Spleen (tissue), 11 donors: ENCODE measurements around the gene KLF3. TPM values are rescaled to one million over a fixed set of nuclear protein-coding genes. Genes with fewer than 3 reads are reported as not detected.
A peak's percentile ranks its signal among the peaks of the same experiment; 100 is the strongest.

Source experiments
- DNase-seq: peaks from one replicate; pipeline ENCODE4 v3.0.0-alpha.2; 2020
- H3K27ac ChIP-seq, 8 donors: fragments of 200-600 bp; sonication (generic) in 7 of 8; 1 replicate in 4 of 8; 2 replicates in 4 of 8; pipeline versions ENCODE4 v1.5.0 to v1.8.0; 2016 to 2021; ENCODE audit warnings: inconsistent platforms in 4 of 8, mild to moderate bottlenecking in 4 of 8, moderate library complexity in 1 of 8
- H3K27me3 ChIP-seq, 7 donors: fragments of 200-600 bp; sonication (generic) in 6 of 7; replicated peaks in 1 of 7; 1 replicate in 4 of 7; 2 replicates in 3 of 7; pipeline versions ENCODE4 v1.5.0 to v1.8.0; 2016 to 2021; ENCODE audit warnings: inconsistent platforms in 3 of 7, mild to moderate bottlenecking in 1 of 7
- H3K36me3 ChIP-seq, 6 donors: fragments of 200-600 bp; sonication (generic) in 5 of 6; 1 replicate in 4 of 6; 2 replicates in 2 of 6; pipeline versions ENCODE4 v1.5.0 to v1.8.0; 2016 to 2021; ENCODE audit warnings: inconsistent platforms in 2 of 6
- H3K4me1 ChIP-seq, 6 donors: fragments of 200-600 bp; sonication (generic) in 5 of 6; 1 replicate in 3 of 6; 2 replicates in 3 of 6; pipeline versions ENCODE4 v1.5.0 to v1.8.0; 2016 to 2021; ENCODE audit warnings: inconsistent platforms in 3 of 6
- H3K4me3 ChIP-seq, 8 donors: fragments of 200-600 bp; sonication (generic) in 7 of 8; 1 replicate in 4 of 8; 2 replicates in 4 of 8; pipeline versions ENCODE4 v1.5.0 to v1.8.0; 2016 to 2021; ENCODE audit warnings: inconsistent platforms in 4 of 8, mild to moderate bottlenecking in 4 of 8, moderate library complexity in 2 of 8
- H3K9me3 ChIP-seq, 8 donors: fragments of 200-600 bp; sonication (generic) in 7 of 8; 1 replicate in 4 of 8; 2 replicates in 4 of 8; pipeline versions ENCODE4 v1.5.0 to v1.8.0; 2016 to 2021; ENCODE audit warnings: inconsistent platforms in 4 of 8
- POLR2A ChIP-seq, 3 donors: fragments of 450-650 bp; IDR thresholded peaks; one replicate each; pipeline ENCODE4 v1.5.1; 2017; ENCODE audit warnings: antibody characterized with exemption in 3 of 3, mild to moderate bottlenecking in 1 of 3
- POLR2AphosphoS5 ChIP-seq, 3 donors: sonication (generic); formaldehyde crosslinking; IDR thresholded peaks; one replicate each; pipeline ENCODE4 v1.5.1; 2017; ENCODE audit warnings: antibody characterized with exemption in 3 of 3
- WGBS, 5 donors: extraction: QIAGEN DNeasy Blood & Tissue Kit in 3 of 5; methylation state at CpG; one replicate each; pipeline versions ENCODE4 v1.1.5 to v1.1.7; 2013 to 2018; 5-methylcytosine and 5-hydroxymethylcytosine counted together
- intact Hi-C: fragments of 100-400 bp; cut with DNase I; formaldehyde crosslinking; loops from one replicate; pipeline ENCODE4 v1.15.0; 2023; ENCODE audit warnings: low total_unique reads
- polyA plus RNA-seq, 3 donors: library from polyadenylated mRNA; stranded (reverse); fragments of 200-250 nt; gene quantifications; one replicate each; pipeline ENCODE4 v1.2.1, GENCODE V29; 2013
- total RNA-seq, 7 donors: library from RNA; depleted of rRNA in 3 of 7; stranded (reverse); fragments of >200 nt in 3 of 7; fragmentation: NEBNext Ultra II Directional in 4 of 7; extraction: Animal tissue kit (Norgen Biotek cat#: 25700) in 4 of 7; gene quantifications; one replicate each; pipeline versions ENCODE4 v1.1.0 to v1.2.1, GENCODE V29; 2016 to 2021
- TF ChIP-seq, protein P1 (sequence below), 11 experiments: fragments of 200-600 bp in 7 of 11; fragments of 450-650 bp in 4 of 11; sonication (generic) in 4 of 11; IDR thresholded peaks in 8 of 11; conservative IDR thresholded peaks in 3 of 11; 1 replicate in 7 of 11; 2 replicates in 4 of 11; pipeline versions ENCODE4 v1.4.0 to v1.8.0; 2016 to 2021; ENCODE audit warnings: antibody characterized with exemption in 11 of 11, inconsistent platforms in 4 of 11, mild to moderate bottlenecking in 1 of 11
- donor health status: healthy with polysubstance abuse.
- donor health status: DM: no; HTN: no; CAD: no; lungs with moderate emphysema.
- donor health status: DM: no; HTN: no; CAD: no.
- donor health status: Bipolar disorder and iron deficiency.
- donor health status: healthy.
- donor health status: DM: no; HTN: no; CAD: no.
- donor health status: DM: yes; HTN: yes; CAD: no.

Gene KLF3
- total and polyA plus RNA-seq, 10 donors, result 8.0 to 87.5 (median 63.1) TPM

DNA sequence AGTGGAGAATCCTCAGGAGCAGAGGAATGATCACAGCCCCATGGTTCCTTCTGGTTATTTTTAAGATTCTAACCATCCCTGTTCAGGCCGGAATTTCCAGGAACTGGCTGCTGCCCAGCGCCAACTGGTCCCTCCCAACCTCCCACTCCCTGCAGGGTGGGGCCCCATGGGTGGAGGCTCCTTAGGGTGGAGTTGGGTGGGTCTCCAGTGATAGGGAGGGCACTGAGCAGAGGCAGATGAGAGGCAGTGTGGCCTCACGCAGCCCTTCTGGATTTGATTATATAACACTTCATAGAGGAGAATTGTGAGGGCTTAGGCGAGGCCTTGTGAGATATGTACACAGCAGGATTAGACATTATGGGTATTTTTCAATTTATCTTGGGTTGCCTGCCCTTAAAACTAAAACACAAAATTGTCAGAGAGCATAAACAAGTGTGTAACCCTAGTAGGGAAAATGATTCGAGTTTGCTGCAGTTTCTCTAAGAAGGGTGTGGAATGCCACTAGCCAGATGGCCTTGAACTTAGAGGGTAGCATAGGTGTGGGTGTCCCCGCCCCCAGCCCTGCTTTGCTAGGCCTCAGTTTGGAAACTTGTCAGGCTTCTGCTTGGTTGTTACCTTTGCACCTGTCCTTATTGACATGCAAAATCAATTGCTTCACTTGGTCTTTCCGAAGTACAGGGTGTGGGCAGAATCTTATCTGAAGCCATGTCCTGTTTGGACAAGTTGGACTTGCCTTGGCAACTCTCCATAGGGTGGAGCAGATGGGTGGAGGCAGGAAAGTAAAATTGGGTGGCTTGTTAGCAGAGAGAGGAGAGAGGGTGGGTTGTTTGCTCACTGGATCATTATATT, 9.4 kb downstream of the KLF3 start:
- no peaks in the 10 kb centered on the region for H3K27me3 ChIP-seq
- peaks cover 82 to 100% (median 98%) of the 10 kb centered on the region in 6 donors for H3K4me1 ChIP-seq
- H3K36me3 ChIP-seq, result no peaks in the 10 kb centered on the region
- H3K9me3 ChIP-seq, result no peaks in the 10 kb centered on the region
- no peak for DNase-seq
- H3K27ac ChIP-seq, result peak overlapping the region; percentile 62 to 100 (median 99)
- 34 to 56% (median 48%) methylated on average over 7 of the region's 7 CpGs for WGBS, 5 donors
- intact Hi-C loops, result loop anchor here (10.0 kb wide), 1 partner anchor 609 kb away; no protein-coding TSS in a partner anchor
- TF ChIP-seq, protein P1, sequence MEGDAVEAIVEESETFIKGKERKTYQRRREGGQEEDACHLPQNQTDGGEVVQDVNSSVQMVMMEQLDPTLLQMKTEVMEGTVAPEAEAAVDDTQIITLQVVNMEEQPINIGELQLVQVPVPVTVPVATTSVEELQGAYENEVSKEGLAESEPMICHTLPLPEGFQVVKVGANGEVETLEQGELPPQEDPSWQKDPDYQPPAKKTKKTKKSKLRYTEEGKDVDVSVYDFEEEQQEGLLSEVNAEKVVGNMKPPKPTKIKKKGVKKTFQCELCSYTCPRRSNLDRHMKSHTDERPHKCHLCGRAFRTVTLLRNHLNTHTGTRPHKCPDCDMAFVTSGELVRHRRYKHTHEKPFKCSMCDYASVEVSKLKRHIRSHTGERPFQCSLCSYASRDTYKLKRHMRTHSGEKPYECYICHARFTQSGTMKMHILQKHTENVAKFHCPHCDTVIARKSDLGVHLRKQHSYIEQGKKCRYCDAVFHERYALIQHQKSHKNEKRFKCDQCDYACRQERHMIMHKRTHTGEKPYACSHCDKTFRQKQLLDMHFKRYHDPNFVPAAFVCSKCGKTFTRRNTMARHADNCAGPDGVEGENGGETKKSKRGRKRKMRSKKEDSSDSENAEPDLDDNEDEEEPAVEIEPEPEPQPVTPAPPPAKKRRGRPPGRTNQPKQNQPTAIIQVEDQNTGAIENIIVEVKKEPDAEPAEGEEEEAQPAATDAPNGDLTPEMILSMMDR (IDR thresholded peaks at IDR 0.05 in 8 of 11, conservative IDR thresholded peaks at IDR 0.05 in 3 of 11), result no peak
- TF ChIP-seq POLR2A (IDR thresholded peaks at IDR 0.05) (no peak), POLR2AphosphoS5 (IDR thresholded peaks at IDR 0.05) (peak; percentile 34 to 70 (median 50))
- H3K4me3 ChIP-seq, result peak overlapping the region in 1 of 8 donors; percentile 21

DNA sequence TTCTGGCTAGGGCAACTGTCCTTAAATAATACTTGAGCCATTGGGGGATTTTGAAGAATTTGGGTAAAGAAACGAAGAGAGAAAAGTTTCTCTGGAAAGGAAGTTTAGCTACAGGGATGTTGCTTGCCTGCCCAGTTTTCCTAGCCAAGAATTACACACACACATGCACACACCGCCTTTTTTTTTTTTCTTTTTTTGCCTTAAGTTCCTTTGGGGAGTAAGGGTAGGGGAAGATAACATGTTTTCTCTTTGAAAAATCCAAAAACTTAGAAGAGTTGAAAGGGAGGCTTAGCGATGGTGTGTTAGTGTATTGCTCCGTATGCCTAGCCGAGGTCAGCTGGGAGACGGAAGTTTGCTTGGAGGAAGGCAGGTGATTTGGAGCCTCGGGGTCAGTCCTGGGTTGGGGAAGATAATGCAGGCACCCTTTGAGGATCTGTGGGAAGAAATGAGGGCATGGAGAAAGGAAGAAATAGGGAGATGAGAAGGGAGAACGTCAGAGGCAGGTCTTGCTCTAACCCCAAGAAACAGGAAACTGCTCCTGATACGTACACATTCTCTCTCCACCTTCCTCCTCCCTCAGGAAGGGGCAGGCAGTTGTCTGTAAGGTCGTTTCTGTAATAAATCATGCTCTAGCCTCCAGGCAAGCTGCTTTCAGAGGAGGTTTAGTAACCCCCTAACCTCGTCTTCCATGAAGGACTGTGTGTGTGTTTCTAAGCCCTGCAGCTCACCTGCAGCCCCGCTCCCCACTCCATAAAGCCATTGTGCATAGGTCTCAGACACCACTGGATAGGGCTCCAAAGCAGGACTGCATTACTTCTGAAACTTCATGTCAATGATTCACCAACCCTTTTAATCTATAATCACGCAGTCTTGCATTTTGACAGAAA, 10.5 kb downstream of the KLF3 start:
- Histone ChIP-seq H3K4me3 (peak overlapping the region in 3 of 8 donors; percentile 4 to 21 (median 12)), H3K36me3 (peaks cover 0 to 6% (median 0%) of the 10 kb centered on the region in 6 donors), H3K27me3 (no peaks in the 10 kb centered on the region), H3K9me3 (no peaks in the 10 kb centered on the region), H3K27ac (peak overlapping the region; percentile 59 to 100 (median 99)), H3K4me1 (peaks cover 70 to 100% (median 90%) of the 10 kb centered on the region in 6 donors)
- WGBS, 5 donors, result 20 to 35% (median 25%) methylated on average over 13 of the region's 13 CpGs
- intact Hi-C loops, result loop anchor here (2.0 to 10.0 kb wide), 3 partner anchors 352 to 610 kb away; no protein-coding TSS in a partner anchor
- DNase-seq, result no peak
- TF ChIP-seq, protein P1 (IDR thresholded peaks at IDR 0.05 in 8 of 11, conservative IDR thresholded peaks at IDR 0.05 in 3 of 11), result no peak
- TF ChIP-seq POLR2A (IDR thresholded peaks at IDR 0.05), result no peak
- peak in 1 of 3 donors; percentile 18 for TF ChIP-seq POLR2AphosphoS5 (IDR thresholded peaks at IDR 0.05)

DNA sequence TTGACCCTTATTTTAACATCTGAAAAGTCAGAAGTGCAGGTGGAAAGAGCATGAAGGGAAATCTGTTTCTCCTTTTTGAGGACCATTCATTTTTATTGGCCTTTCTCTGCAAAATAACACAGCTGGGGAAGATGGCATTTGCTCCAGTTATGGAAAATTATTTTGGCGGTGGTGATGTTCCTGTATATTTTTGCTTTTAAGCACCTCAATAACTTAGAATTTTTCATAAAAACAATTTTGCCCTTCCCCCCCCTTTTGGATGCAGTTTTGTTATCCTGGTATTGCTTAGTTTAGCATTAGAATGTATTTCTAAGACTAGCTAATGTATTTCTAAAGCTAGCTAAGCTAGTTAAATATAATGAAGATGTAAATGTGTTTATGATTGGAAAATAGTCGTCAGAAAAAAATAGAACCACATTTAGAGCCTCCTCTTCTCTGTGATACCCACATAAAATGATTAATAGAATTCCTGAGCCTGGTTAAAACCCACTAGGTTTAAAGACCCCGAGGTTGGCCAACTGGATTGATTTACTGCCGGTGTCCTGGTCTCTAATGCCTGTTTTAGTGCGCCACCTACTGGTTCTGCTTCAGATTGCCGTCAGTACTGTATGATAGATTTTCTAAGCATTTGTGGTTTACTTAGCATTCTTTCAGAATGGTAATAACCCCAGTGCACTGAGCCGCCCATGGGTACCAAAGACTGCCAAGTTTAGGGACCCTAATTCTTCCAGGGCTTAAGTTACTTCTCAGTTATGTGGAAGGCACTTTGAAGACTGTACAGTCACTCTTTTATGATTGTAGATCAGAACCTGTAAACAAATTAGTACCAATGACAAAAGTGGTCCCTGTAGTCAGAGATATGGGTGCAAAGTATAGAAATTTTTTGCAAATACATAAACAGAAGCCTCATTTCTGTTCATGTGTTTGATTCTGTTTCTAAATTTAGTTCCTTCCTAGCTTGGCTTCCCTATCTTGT, 11.4 kb downstream of the KLF3 start:
- no peaks in the 10 kb centered on the region for H3K9me3 ChIP-seq
- peaks cover 63 to 100% (median 86%) of the 10 kb centered on the region in 6 donors for H3K4me1 ChIP-seq
- peak overlapping the region; percentile 43 to 100 (median 99) for H3K27ac ChIP-seq
- no peak for DNase-seq
- WGBS, 5 donors, result 9 to 12% (median 11%) methylated on average over 7 of the region's 7 CpGs
- H3K4me3 ChIP-seq, result peak overlapping the region in 2 of 8 donors; percentile 12 to 21
- H3K27me3 ChIP-seq, result no peaks in the 10 kb centered on the region
- intact Hi-C loops, result loop anchor here (2.0 to 10.0 kb wide), 3 partner anchors 353 to 611 kb away; no protein-coding TSS in a partner anchor
- H3K36me3 ChIP-seq, result peaks cover 0 to 11% (median 0%) of the 10 kb centered on the region in 6 donors
- TF ChIP-seq POLR2AphosphoS5 (IDR thresholded peaks at IDR 0.05), result peak in 1 of 3 donors; percentile 25
- TF ChIP-seq POLR2A (IDR thresholded peaks at IDR 0.05), result no peak
- TF ChIP-seq, protein P1 (IDR thresholded peaks at IDR 0.05 in 8 of 11, conservative IDR thresholded peaks at IDR 0.05 in 3 of 11), result peak; percentile 78 to 92 (median 89)
